ENCODE results near the gene TAMM41.
A peak's percentile ranks its signal among the peaks of the same experiment; 100 is the strongest.

The TAMM41 gene

GRCh38 chr3:11853450-11853849 is 6.8 kb upstream of the TAMM41 start:
- Histone ChIP-seq H3K27ac (no peak overlapping the region), H3K9ac (no peak overlapping the region), H3K4me3 (ENCODE audit: low read depth, low read length) (no peak overlapping the region), H3K79me2 (no peaks in the 10 kb centered on the region), H3K36me3 (ENCODE audit: control insufficient read depth, insufficient read depth, low read length) (no peaks in the 10 kb centered on the region), H3K4me1 (peaks cover 9% of the 10 kb centered on the region), H2AFZ (no peak overlapping the region), H3K27me3 (ENCODE audit: control insufficient read depth, insufficient read depth, low read length) (no peaks in the 10 kb centered on the region), H3K9me3 (ENCODE audit: control insufficient read depth, low read length) (no peaks in the 10 kb centered on the region), H3K4me2 (ENCODE audit: low read length) (no peak overlapping the region)
- no peak for TF ChIP-seq CTCF (IDR thresholded peaks at IDR 0.05)

- Histone ChIP-seq H3K9ac (no peak overlapping the region), H3K4me2 (ENCODE audit: low read length) (no peak overlapping the region)
- peak; percentile 47 for TF ChIP-seq CTCF (IDR thresholded peaks at IDR 0.05)
Measured at GRCh38 chr3:11850003-11850402, 3.3 kb upstream of the TAMM41 start.

GRCh38 chr3:11847607-11848006 is 922 bp upstream of the TAMM41 start:
- peak overlapping the region; percentile 93 for H2AFZ ChIP-seq
- no peaks in the 10 kb centered on the region for H3K9me3 ChIP-seq (ENCODE audit: control insufficient read depth, low read length)
- H3K4me1 ChIP-seq: peaks cover 28% of the 10 kb centered on the region
- H3K9ac ChIP-seq: no peak overlapping the region
- H3K36me3 ChIP-seq (ENCODE audit: control insufficient read depth, insufficient read depth, low read length): no peaks in the 10 kb centered on the region
- TF ChIP-seq CTCF (IDR thresholded peaks at IDR 0.05): no peak
- H3K4me3 ChIP-seq (ENCODE audit: low read depth, low read length): no peak overlapping the region
- peaks cover 18% of the 10 kb centered on the region for H3K79me2 ChIP-seq
- no peak overlapping the region for H3K4me2 ChIP-seq (ENCODE audit: low read length)
- H3K27me3 ChIP-seq (ENCODE audit: control insufficient read depth, insufficient read depth, low read length): no peaks in the 10 kb centered on the region
- peak overlapping the region; percentile 89 for H3K27ac ChIP-seq

More at GRCh38 chr3:11850003-11850402, 3.3 kb upstream of the TAMM41 start:
- H2AFZ ChIP-seq: peak overlapping the region; percentile 74
- H3K4me3 ChIP-seq (ENCODE audit: low read depth, low read length): no peak overlapping the region
- peak overlapping the region; percentile 37 for H3K27ac ChIP-seq
- H3K79me2 ChIP-seq: peaks cover 10% of the 10 kb centered on the region
- peaks cover 20% of the 10 kb centered on the region for H3K4me1 ChIP-seq
- no peaks in the 10 kb centered on the region for H3K9me3 ChIP-seq (ENCODE audit: control insufficient read depth, low read length)
- H3K27me3 ChIP-seq (ENCODE audit: control insufficient read depth, insufficient read depth, low read length): no peaks in the 10 kb centered on the region
- H3K36me3 ChIP-seq (ENCODE audit: control insufficient read depth, insufficient read depth, low read length): no peaks in the 10 kb centered on the region

- no peak for TF ChIP-seq CTCF (IDR thresholded peaks at IDR 0.05)
- Histone ChIP-seq H3K9me3 (ENCODE audit: control insufficient read depth, low read length) (no peaks in the 10 kb centered on the region), H3K9ac (no peak overlapping the region), H3K4me2 (ENCODE audit: low read length) (peak overlapping the region; percentile 77), H3K27me3 (ENCODE audit: control insufficient read depth, insufficient read depth, low read length) (no peaks in the 10 kb centered on the region), H3K4me1 (peaks cover 28% of the 10 kb centered on the region), H3K27ac (peak overlapping the region; percentile 89), H3K36me3 (ENCODE audit: control insufficient read depth, insufficient read depth, low read length) (no peaks in the 10 kb centered on the region), H3K79me2 (peaks cover 21% of the 10 kb centered on the region), H2AFZ (peak overlapping the region; percentile 93), H3K4me3 (ENCODE audit: low read depth, low read length) (peak overlapping the region; percentile 72)
Measured at GRCh38 chr3:11845651-11846050, 1.0 kb downstream of the TAMM41 start.

- no peaks in the 10 kb centered on the region for H3K27me3 ChIP-seq (ENCODE audit: control insufficient read depth, insufficient read depth, low read length)
Measured at GRCh38 chr3:11844891-11845290, 1.8 kb downstream of the TAMM41 start.

More at GRCh38 chr3:11844891-11845290, 1.8 kb downstream of the TAMM41 start:
- Histone ChIP-seq H3K4me2 (ENCODE audit: low read length) (peak overlapping the region; percentile 77), H3K4me1 (peaks cover 20% of the 10 kb centered on the region), H3K4me3 (ENCODE audit: low read depth, low read length) (no peak overlapping the region), H2AFZ (no peak overlapping the region), H3K79me2 (peaks cover 23% of the 10 kb centered on the region), H3K36me3 (ENCODE audit: control insufficient read depth, insufficient read depth, low read length) (no peaks in the 10 kb centered on the region), H3K9ac (no peak overlapping the region), H3K9me3 (ENCODE audit: control insufficient read depth, low read length) (no peaks in the 10 kb centered on the region), H3K27ac (no peak overlapping the region)
- no peak for TF ChIP-seq CTCF (IDR thresholded peaks at IDR 0.05)

All from parathyroid adenoma (tissue), 2 donors.